COLO829 (cell line): ENCODE data around the gene LMBR1.
A peak's percentile ranks its signal among the peaks of the same experiment; 100 is the strongest.

ENCODE experiments used
- DNase-seq: peaks from one replicate; pipeline ENCODE4 v3.0.0; 2012; ENCODE audit warnings: low spot score

LMBR1 gene

DNA sequence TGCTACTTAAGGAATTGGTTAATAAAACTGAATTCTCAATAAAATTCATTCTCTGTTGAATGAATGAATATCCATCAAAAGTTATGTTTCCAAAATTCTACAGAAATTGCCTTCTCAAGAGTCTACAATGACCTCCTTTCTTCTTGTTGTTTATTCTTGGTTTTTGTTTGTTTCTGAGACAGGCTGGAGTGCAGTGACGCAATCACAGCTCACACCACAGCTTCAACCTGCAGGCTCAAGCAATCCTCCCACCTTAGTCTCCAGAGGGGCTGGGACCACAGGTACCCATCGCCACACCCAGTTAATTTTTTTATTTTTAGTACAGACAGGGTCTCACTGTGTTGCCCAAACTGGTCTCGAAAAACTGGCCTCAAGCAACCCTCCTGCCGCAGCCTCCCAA, 97.6 kb downstream of the LMBR1 start:
- no peak for DNase-seq

DNA sequence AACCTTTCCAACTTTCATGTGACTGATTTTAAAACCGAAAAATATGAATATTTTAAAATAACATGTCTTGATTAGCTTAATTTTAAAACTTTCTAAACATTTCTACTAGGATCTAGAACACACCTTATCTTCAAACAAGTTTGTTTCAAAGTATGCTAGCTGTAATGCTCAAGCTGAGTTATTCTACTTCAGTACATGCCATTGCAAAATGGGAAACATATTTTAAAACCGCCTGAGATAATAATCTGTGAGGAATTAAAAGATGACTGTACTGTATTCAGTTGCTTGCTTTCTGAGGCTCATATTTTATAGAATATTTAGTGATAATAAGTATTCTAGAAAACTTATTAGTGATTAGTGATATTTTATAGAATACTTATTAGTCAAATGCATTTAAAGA, 99.6 kb downstream of the LMBR1 start:
- DNase-seq = no peak

GRCh38 chr7:156792611-156793010, 100.4 kb downstream of the LMBR1 start:
- DNase-seq = no peak

DNA sequence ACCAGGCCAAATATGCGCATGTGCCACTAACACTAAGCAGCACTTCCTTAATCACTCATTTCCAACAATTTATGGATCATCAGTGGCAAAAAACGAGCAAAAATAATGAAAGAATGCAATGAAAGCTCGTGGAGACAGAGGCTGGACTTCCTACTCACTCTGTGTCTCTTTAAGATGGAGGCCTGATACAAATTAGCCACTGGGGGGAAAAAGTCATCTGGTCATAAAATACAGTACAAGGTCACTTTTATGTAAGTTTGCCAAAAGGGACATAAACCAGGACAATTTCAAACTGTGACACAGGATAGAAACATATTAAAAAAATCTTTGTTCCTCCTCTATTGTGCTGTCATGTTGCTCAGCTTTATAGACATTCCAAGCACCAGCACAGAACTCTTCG, 101.7 kb downstream of the LMBR1 start:
- no peak for DNase-seq

DNA sequence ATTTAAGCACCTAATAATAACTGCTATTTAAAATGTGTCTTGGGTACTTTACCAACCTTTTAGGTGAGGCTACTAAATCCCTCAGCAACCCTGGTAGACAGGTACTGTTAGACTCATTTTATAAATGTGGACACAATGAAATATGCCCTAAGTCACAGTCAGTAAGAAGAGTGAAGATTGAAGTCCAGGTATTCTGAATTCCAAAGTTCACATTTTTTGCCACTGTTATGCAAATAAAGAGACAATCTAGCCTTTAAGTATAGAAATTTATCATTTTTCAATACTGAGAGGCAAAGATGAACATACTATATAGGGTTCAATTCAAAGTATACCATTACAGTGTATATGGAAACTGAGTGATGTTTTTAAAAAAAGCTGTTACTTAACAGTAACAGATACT, 102.7 kb downstream of the LMBR1 start:
- no peak for DNase-seq

- DNase-seq = no peak
Measured at GRCh38 chr7:156785998-156786543, 106.9 kb downstream of the LMBR1 start.

DNA sequence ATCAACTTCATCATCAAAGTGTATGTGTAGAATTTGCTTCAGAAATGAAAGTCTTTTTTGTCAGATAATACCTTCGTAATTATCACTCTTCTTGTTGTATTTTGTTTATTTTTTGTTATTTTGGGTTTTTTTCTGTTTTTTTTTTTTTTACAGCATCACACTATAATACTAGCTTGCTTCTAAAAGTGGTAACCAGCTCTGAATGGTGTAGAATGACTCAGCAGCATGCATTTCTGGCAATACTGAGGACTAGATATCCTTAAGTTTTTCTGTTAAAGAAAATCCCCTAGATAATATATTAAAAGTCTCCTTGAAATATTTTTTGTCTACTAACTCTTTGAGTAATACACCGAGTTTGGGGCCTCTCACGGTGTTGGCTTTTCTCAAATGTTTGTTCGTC, 109.1 kb downstream of the LMBR1 start:
- no peak for DNase-seq

DNA sequence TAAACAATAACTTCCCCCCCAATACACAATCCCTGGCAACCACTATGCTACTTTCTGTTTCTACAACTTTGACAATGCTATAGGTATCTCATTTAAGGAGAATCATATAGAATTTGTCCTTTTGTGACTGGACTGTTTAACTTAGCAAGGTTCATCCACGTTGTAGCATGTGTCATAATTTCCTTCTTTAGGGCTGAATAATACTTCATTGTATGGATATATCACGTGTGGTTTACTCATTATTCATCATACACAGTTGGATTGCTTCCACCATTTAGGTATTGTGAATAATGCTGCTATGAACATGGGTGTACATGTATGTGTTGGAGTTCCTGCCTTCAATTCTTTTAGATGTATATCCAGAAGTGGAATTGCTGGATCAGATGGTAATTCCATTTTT, 111.0 kb downstream of the LMBR1 start:
- DNase-seq = no peak

DNA sequence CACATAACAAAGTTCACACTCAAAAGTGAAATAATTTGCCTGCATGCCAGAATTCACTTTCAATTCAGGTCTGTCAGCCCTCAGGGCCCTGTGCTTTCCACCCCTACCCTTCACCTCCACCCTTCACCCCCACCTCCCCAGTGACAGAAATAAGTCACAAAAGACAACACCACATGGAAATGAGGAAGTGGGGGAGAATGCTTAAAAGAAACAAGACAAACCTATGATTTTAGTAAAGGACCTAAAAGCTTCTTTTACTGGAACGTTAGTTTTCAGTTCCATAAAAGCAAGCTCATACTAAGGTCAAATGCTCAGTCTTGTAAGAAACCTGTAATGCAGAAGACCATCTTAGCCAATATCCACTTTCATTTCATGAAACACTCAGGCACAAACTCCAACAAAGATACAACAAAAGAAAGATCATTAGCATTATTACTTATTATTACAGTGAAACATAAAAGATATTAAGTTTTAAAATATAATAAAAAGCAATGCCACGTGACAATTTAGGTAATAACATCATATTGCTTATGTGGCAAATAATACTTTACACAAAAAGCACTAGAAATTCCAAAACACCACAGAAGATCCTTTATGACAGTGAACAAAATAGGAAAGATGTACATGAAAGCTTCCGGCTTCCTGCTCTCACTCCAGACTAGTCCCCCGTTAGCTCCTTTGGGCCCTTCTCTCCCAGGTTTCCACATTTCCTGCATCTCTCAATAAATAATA, 112.1 kb downstream of the LMBR1 start:
- DNase-seq = no peak

DNA sequence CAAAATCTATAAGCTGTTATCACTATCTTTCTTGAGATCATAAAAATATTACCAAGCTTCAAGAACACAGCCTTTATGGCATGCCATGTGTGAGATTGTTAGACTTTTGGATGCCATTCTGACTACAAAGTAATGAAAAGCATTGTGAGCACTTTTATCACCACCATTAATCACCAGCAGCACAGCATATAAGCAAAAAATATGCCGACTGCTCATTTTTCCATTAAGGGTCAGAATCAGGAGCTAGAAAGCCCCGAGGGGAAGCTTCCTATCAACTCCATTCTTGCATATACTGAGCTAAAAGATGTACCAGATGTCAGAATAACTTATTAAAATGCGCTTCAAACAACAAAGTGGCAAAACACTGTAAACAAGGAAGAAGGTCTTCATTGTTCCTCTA, 114.3 kb downstream of the LMBR1 start:
- peak; percentile 1 for DNase-seq

GRCh38 chr7:156778201-156778600, 114.8 kb downstream of the LMBR1 start:
- DNase-seq = no peak

DNA sequence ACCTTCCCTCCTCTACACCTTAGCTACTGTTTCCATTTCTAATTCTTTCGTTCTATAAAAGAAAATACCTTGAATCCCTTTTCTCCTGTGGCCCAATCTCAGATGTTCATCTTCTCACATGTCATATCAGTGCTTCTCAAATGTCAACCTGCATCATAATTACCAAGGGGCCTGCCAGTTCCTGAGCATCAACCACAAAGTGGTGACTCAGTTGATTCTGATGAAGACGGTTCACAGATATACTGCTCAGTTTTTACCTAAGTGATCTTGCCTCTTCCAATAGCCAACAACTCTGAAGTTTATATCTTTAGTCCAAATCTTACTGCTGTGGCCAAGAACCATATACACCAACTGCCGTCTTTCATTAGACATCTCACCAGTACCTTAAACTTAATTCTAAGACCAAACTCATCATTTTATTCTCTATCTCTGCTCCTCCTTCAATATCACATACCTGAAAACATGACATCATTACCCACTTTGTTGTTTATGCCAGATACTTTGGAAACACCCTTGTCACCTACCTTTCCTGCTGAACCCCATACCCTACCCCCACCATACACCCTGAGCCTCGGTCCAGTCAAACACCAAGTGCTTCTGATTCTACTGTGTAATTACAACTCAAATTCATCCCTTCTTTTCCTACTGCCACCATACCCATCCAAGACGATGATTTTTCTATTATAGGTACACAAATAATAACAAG, 115.5 kb downstream of the LMBR1 start:
- DNase-seq = no peak

DNA sequence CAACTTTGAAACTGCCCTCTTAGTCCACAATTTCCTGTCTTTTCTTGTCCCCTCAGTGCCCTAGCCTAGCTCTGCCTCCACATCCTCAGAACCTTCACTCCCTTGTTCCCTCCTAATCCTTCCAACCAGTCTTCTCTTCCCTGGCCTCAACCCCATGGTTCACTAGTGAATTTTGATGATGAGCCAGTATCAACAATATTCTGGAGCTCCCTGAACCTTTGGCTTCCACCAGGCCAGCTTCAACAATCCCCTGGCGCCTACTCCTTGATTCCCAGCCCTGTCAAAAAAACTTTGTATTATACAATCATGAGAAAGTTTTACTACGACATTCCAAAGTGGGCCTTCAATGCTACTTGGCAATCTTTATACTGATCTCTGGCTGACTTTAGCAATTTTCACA, 116.5 kb downstream of the LMBR1 start:
- no peak for DNase-seq

DNA sequence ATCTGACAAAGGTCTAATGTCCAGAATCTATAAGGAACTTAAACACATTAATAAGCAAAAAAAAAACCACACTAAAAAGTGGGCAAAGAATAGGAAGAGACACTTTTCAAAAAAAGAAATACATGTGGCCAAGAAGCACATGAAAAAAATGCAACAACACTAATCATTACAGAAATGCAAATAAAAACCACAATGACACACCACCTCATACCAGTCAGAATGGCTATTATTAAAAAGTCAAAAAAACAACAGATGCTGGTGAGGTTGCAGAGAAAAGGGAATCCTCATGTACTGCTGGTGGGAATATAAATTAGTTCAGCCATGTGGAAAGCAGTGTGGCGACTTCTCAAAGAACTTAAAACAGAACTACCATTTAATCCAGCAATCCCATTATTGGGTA, 119.0 kb downstream of the LMBR1 start:
- no peak for DNase-seq

GRCh38 chr7:156772725-156773124, 120.3 kb downstream of the LMBR1 start:
- no peak for DNase-seq

DNA sequence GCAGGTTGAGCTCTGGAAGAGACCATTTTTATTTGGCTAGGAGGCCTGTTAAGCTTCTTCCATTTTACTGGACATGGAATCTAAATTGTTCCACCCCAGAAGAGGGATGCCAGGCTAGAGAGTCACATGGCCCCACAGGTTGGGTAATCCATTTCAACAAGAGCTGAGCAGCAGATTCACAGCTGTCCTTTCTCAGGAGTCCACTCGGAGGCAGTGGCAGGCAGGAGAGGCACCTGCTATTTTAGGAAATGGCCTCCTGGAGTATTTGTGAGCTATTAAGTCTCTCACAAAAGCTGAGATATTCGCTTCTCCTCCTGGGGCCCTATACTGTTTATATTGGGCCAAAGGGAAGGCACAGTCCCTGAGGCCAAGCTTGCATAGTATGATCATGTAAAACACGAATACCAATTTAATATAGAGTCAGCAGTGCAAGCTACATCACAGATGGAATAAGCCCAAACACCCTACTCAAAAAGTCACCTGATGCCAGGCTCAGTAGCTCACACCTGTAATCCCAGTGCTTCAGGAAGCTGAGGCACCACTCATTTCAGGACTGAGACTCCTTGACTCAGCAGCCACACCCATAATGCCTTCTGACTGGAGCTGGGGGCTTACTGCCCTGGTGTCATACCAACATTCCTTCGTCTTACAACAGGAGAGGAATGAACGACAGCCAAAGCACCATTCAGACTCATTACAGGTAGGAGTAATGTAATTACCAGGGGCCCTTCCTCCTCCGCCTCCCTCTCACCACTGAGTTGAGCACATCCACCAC, 124.1 kb downstream of the LMBR1 start:
- DNase-seq = no peak

DNA sequence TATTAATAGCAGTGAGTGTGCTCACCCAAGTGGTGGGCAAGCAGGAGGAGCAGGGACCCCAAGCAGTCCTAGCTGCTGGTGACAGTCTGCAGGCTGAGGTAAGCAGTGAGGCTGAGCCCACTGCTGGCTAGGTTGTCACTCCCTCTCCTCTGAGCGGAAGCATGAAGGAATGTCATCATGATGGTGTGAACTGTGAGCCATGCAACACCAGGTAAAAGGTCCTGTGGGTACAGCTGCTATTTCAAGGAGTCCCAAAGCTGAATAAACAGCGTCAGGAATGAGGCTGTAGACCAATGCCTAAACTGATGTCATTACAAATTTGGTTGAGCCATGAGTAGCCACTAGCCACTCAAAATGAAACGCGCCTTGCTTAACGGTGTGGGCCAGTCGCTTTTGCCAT, 126.3 kb downstream of the LMBR1 start:
- DNase-seq = no peak

- DNase-seq = no peak
Measured at GRCh38 chr7:156765901-156766656, 126.9 kb downstream of the LMBR1 start.

DNA sequence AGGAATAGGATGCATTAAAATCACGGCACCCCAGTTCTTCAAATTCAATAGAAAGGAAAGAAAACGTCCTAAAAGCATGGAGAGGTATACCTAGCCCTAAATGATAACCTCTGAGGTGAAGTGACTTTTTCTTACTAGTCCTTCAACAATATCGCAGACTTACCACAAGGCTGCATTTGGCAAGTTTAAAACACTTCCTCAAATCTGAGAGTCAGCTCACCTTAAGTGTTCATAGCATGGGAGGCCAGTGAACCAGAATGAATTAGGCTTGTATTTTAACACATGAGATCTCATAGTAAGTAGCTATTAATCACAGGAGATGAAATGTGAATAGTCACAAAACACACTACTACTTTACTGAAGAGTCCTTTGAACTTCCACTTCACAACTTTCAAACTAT, 128.2 kb downstream of the LMBR1 start:
- DNase-seq = no peak

GRCh38 chr7:156764016-156764669, 128.8 kb downstream of the LMBR1 start:
- DNase-seq = peak; percentile 22

GRCh38 chr7:156759579-156760202, 133.3 kb downstream of the LMBR1 start:
- DNase-seq = no peak
